Activated T-helper 1 cell treated with anti-CD3 and anti-CD28 coated beads, Interleukin-12 subunit alpha, Interleukin-12 subunit beta, Interleukin-2, Interleukin-4 antibody, amounts not matched to agents 30 ng/mL and 10 ng/mL and 1 ng/mL, durations not matched to agents 14 hours and 24 hours and 36 hours (primary cell): ENCODE results near the gene ZNF563. TPM values are rescaled to one million over a fixed set of nuclear protein-coding genes. Genes with fewer than 3 reads are reported as not detected.
"Not testable (repeated sequence)": the region's sequence is repeated elsewhere in the genome, so short reads cannot be mapped to it uniquely, and the experiment has no call there.

ENCODE experiments used
- DNase-seq: peaks from one replicate; pipeline ENCODE4 v3.0.0; 2021; ENCODE audit warnings: low spot score
- H3K27ac Mint-ChIP-seq: one replicate; pipeline ENCODE4 v1.8.0; 2021; ENCODE audit warnings: mild to moderate bottlenecking, mixed read lengths
- H3K27me3 Mint-ChIP-seq: one replicate; pipeline ENCODE4 v1.8.0; 2022; ENCODE audit warnings: mild to moderate bottlenecking, moderate library complexity, mixed read lengths; ENCODE audit not compliant: insufficient read depth
- H3K36me3 Mint-ChIP-seq: one replicate; pipeline ENCODE4 v1.8.0; 2021; ENCODE audit warnings: low read depth, mixed read lengths
- H3K4me1 Mint-ChIP-seq: one replicate; pipeline ENCODE4 v1.8.0; 2021; ENCODE audit warnings: low read depth, mixed read lengths
- H3K4me3 Mint-ChIP-seq: one replicate; pipeline ENCODE4 v1.8.0; 2021; ENCODE audit warnings: mild to moderate bottlenecking, moderate library complexity, mixed read lengths
- H3K9me3 Mint-ChIP-seq: one replicate; pipeline ENCODE4 v1.8.0; 2021; ENCODE audit warnings: mixed read lengths
- intact Hi-C: fragments of 100-400 bp; cut with micrococcal nuclease; formaldehyde crosslinking; loops from one replicate; pipeline ENCODE4 v1.15.1; 2024
- total RNA-seq: library from RNA; stranded (reverse); gene quantifications from 2 replicates; pipeline ENCODE4 v1.2.3, GENCODE V29; 2022

Gene ZNF563
- total RNA-seq, 1 donor from 2014 or later, result 2.5 TPM

DNA sequence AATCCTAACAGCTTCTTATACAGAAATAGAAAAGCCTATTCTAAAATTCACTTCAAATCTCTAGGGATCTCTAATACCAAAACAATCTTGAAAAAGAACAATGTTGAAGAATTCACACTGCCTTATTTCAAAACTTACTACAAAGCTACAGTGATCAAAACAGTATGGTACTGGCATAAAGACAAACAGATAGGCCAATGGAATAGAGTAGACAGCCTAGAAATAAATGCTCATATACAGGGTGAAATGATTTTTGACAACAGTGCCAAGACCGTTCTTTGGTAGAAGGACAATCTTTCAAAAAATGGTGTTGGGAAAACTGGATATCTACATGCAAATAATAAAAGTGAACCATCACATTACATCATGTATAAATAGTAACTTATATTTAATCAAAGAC, 11.8 kb upstream of the ZNF563 start:
- Mint-ChIP-seq H3K27me3 (no peaks in the 10 kb centered on the region), H3K9me3 (peaks cover 56% of the 10 kb centered on the region), H3K27ac (no peak overlapping the region), H3K4me1 (no peaks in the 10 kb centered on the region), H3K36me3 (peaks cover 5% of the 10 kb centered on the region), H3K4me3 (no peak overlapping the region)
- intact Hi-C loops, result no loop called here
- DNase-seq, result no peak

DNA sequence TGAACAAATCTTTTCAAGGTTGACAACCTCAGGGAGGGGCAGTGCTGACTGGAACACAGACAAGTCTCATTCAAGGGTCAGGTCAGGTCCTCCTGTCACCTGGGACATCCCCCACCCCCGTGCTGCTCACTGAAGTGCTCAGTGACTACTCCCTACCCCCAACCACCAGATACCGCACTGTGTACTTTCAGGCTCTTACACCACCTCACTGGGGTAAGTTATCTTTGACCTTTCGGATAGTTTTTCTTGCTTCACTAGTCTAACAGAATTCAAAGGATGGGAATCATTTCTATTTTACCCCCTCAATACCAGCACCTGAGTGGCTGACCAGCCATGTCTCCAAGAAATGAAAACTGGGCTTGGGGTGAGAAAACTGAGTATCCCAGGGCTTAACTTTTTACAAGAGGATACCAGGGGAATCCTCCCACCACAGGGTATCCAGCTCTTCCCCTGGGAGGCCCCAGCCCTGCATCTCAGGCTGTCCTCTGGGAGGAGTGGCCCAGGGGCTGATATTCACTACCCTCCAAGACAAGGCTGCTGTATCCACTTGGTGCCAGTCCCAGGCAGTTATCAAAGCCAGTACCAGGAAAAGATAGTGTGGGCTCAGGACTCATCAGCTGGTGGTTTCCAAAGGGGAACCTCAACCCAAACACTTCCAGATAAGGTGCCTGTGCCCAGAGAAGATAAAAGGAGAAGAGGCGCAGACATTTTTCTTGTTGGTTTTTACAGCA, 2.1 kb downstream of the ZNF563 start:
- Mint-ChIP-seq H3K27ac (peak overlapping the region; percentile 37), H3K27me3 (no peaks in the 10 kb centered on the region), H3K4me1 (peaks cover 38% of the 10 kb centered on the region), H3K9me3 (peaks cover 24% of the 10 kb centered on the region), H3K4me3 (peak overlapping the region; percentile 96), H3K36me3 (no peaks in the 10 kb centered on the region)
- peak; percentile 21 for DNase-seq
- intact Hi-C loops, result loop anchor here (5.0 kb wide), 1 partner anchor 281 kb away; the partner anchor contains the start of genes ZNF490 and ZNF791

DNA sequence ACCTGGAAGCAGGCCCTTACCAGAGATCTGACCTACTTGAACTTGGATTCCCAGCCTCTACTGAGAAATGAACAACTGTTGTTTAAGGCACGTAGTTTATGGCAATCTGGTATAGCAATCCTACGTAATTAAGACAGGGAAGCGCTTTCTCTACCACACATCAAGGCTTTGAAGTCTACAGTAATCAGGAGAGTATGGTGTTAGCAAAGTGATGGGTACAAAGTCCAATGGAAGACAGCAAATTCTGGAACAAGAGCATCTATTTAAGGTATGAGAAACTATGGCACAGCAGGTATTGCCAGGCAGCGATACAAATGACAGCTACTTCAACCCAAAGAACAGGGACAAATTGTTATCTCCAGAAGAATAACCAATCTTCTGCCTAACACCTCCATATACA, 3.1 kb downstream of the ZNF563 start:
- no peaks in the 10 kb centered on the region for H3K27me3 Mint-ChIP-seq
- H3K9me3 Mint-ChIP-seq, result peaks cover 33% of the 10 kb centered on the region
- intact Hi-C loops, result loop anchor here (5.0 kb wide), 1 partner anchor 282 kb away; the partner anchor contains the start of genes ZNF490 and ZNF791
- no peak for DNase-seq
- no peak overlapping the region for H3K27ac Mint-ChIP-seq
- peaks cover 38% of the 10 kb centered on the region for H3K4me1 Mint-ChIP-seq
- no peak overlapping the region for H3K4me3 Mint-ChIP-seq
- H3K36me3 Mint-ChIP-seq, result peaks cover 5% of the 10 kb centered on the region

DNA sequence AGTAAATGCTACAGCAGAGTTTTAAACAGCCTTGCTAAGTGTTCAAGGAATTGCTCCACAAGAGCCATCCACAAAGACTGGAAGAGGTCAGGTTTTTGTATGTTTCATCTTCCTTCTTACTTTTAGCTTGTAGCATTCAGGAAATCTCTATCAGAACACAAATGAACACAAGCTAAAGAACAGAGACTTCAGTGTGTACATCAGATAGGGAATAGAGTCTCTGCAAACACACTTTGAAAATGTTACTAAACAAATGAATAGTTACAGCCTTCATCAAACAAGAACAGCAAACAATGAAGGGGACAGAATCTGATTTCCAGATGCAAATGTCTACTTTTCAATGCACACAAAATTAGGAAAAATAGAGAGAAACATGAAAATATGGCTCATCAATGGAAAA, 7.7 kb downstream of the ZNF563 start:
- Mint-ChIP-seq H3K4me3 (no peak overlapping the region), H3K27me3 (no peaks in the 10 kb centered on the region), H3K9me3 (peaks cover 53% of the 10 kb centered on the region), H3K36me3 (peaks cover 21% of the 10 kb centered on the region), H3K27ac (no peak overlapping the region), H3K4me1 (peaks cover 7% of the 10 kb centered on the region)
- no peak for DNase-seq
- intact Hi-C loops, result no loop called here

DNA sequence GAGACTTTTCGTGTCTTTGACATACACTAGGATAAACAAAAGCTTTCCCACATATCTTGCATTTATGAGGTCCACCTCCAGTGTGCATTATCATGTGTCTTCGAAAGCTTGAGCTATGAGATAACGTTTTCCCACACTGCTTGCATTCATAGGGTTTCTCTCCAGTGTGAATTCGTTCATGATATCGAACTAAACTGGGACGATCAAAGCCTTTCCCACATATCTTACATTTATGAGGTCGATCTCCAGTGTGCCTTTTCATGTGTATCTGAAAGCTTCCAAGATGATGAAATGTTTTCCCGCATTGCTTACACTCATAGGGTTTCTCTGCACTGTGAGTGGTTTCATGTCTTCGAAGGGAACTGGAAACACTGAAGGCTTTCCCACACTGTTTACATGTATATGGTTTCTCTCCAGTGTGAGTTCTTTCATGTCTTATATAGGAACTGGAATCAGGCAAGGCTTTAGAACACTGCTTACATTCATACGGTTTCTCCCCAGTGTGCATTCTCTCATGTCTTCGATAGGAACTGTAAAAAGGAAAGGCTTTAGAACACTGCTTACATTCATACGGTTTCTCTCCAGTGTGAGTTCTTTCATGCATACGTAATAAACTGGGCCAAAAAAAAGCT, 14.5 kb downstream of the ZNF563 start:
- Mint-ChIP-seq H3K4me3 (no peak overlapping the region), H3K27ac (no peak overlapping the region), H3K36me3 (peaks cover 37% of the 10 kb centered on the region), H3K27me3 (no peaks in the 10 kb centered on the region), H3K4me1 (no peaks in the 10 kb centered on the region), H3K9me3 (peaks cover 66% of the 10 kb centered on the region)
- intact Hi-C loops, result no loop called here
- no peak for DNase-seq

DNA sequence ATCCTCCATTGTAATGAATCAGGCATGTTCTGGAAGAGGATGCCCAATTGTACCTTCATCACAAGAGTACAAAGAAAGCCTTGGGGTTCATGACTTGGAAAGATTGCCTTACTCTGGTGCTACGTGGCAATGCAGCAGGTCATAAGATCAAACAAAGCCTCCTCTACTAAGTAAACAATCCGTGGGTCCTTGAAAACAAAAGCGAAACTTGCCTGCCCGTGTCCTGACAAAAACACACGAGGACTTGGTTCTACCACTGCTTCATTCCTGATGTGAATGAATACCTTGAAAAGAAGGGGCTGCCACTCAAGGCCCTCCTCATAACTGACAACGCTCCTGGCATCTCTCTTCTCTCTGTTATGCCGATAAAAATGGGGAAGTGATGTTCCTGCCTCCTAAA, 18.9 kb downstream of the ZNF563 start:
- Mint-ChIP-seq H3K4me1 (no peaks in the 10 kb centered on the region), H3K27ac (no peak overlapping the region), H3K27me3 (no peaks in the 10 kb centered on the region), H3K36me3 (peaks cover 19% of the 10 kb centered on the region), H3K4me3 (no peak overlapping the region), H3K9me3 (peaks cover 51% of the 10 kb centered on the region)
- intact Hi-C loops, result no loop called here
- DNase-seq, result no peak

DNA sequence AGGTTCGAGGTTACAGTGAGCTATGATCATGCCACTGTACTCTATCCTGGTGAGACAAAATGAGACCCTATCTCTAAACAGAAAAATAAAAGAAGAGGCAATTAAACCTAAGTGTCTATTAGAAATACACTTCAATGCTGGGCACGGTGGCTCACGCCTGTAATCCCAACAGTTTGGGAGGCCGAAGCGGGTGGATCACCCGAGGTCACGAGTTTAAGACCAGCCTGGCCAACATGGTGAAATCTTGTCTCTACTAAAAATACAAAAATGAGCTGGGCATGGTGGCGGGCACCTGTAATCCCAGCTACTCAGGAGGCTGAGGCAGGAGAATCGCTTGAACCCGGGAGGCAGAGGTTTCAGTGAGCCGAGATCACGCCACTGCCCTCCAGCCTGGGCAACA, 24.5 kb downstream of the ZNF563 start:
- H3K4me1 Mint-ChIP-seq, H3K4me3 Mint-ChIP-seq, H3K27ac Mint-ChIP-seq, intact Hi-C loops, DNase-seq, H3K27me3 Mint-ChIP-seq, H3K36me3 Mint-ChIP-seq: not testable (repeated sequence)
- H3K9me3 Mint-ChIP-seq, result peaks cover 34% of the 10 kb centered on the region

DNA sequence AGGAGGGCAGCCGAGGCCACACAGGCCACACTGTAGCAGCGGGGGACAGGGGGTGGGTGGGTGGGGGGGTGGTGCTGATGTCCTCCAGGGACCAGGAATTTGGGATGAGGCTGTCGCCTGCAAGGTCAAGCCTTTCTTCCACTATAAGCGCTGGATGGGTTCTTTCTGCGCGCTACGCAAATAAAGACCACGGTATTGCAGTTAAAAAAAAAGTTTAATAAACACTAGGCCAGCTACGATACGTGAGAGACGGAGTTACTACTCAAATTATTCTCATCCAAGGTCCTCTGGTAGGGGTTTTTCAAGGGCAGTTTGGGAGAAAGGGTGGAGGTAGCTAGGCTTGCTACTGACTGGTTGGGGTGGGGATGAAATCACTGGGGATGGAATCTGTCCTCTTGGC, 38.2 kb downstream of the ZNF563 start:
- no peak for DNase-seq
- intact Hi-C loops, result loop anchor here (2.0 kb wide), 1 partner anchor 256 kb away; the partner anchor contains the start of gene ZNF564
- peaks cover 30% of the 10 kb centered on the region for H3K4me1 Mint-ChIP-seq
- peaks cover 23% of the 10 kb centered on the region for H3K9me3 Mint-ChIP-seq
- H3K27ac Mint-ChIP-seq, result peak overlapping the region; percentile 97
- peak overlapping the region; percentile 100 for H3K4me3 Mint-ChIP-seq
- peaks cover 29% of the 10 kb centered on the region for H3K36me3 Mint-ChIP-seq
- H3K27me3 Mint-ChIP-seq, result no peaks in the 10 kb centered on the region

DNA sequence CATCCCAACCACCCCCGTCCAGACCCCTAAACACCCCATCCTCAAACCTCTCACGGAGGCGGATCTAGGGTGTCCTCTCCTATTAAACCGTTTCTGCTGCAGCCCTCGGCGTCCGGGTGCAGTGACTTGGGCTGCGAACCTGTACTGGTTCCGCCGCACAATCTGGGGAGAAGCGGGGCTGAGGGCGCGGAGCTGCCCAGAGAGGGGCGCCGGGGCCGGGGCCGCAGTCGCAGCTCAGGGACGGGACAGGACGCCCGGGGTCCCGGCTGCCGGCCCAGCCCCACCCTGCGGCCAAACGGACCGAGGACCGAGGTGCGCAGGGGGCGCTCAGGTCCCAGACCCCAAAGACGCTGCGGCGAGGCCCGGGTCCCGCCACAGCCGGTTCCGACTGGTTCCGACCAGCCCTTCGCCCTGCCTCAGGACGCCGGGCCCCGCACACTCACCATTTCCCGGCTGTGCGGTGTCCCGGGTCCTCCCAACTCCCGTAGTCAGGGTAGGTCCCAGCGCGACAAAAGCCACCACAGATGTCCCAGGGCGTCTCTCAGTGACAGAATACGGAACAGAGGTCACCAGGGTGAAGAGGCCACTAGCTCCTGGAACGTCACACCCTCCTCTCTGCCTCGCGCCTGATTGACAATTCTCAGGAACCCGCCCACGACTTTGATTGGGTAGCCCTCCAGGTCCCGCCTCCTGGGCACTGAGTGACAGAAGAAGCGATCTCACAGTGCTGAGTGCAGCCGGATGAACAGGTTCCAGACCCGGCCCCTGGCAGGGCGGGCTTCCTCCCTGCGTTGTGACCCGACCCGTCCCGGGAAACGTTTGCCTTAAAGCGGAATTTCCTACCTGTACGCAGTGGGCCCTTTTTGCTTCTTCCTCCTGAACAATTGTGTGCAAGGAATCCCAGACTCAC, 38.9 kb downstream of the ZNF563 start, which contains the start of gene ZNF44:
Gene ZNF44 (minus strand): TSS at position 635 of the 910 bp plus-strand sequence. CDS start 189 bp downstream, at position 446.
- peak within 1 kb of the TSS; percentile 100 for H3K4me3 Mint-ChIP-seq
- peaks cover 29% of the 10 kb centered on the region for H3K36me3 Mint-ChIP-seq
- peaks cover 23% of the 10 kb centered on the region for H3K9me3 Mint-ChIP-seq
- intact Hi-C loops, result loop anchor here (1.0 to 5.0 kb wide), 8 partner anchors 39 to 256 kb away; partner anchors contain the start of genes ZNF442, ZNF443, ZNF563 and ZNF564
- H3K4me1 Mint-ChIP-seq, result peaks cover 34% of the 10 kb centered on the region
- DNase-seq, result peak; percentile 95
- peak within 1 kb of the TSS; percentile 99 for H3K27ac Mint-ChIP-seq
- no peaks in the 10 kb centered on the region for H3K27me3 Mint-ChIP-seq

DNA sequence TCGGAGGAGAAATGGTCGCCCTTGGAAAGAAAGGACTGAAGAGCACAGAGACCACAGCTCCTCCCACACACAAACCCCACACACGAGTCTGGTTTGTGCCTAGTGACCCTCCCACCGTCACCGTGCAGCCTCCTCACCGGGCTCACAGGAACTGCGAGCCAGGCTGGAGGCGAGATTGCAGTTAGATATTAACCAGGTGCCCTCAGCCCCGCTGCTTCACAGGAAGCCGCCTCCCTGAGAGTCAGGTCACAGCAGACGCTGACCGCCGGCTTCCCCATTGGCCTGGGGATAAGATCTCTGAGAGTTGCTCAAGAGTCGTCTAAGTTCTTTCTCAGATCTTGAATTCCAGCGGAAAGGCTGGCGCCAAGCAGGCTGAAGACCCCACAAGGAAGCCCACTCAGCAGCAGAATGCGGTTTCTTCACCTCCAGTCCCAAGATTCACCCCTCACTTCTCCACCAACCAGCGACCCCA, 39.6 kb downstream of the ZNF563 start:
- intact Hi-C loops, result loop anchor here (1.0 to 5.0 kb wide), 8 partner anchors 39 to 257 kb away; partner anchors contain the start of genes ZNF442, ZNF443, ZNF563 and ZNF564
- H3K9me3 Mint-ChIP-seq, result peaks cover 26% of the 10 kb centered on the region
- H3K27ac Mint-ChIP-seq, result peak overlapping the region; percentile 99
- peaks cover 36% of the 10 kb centered on the region for H3K36me3 Mint-ChIP-seq
- peak overlapping the region; percentile 100 for H3K4me3 Mint-ChIP-seq
- peaks cover 41% of the 10 kb centered on the region for H3K4me1 Mint-ChIP-seq
- DNase-seq, result peak; percentile 50
- no peaks in the 10 kb centered on the region for H3K27me3 Mint-ChIP-seq

DNA sequence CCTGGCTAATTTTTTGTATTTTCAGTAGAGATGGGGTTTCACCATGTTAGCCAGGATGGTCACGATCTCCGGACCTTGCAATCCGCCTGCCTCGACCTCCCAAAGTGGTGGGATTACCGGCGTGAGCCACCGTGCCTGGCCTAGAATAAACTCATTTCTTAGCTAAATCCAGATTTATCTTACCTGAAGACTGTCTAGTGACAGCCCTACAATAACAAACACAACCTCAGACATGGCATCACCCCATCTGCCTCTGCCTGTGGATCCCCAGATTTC, 43.7 kb downstream of the ZNF563 start:
- Mint-ChIP-seq H3K27me3 (no peaks in the 10 kb centered on the region), H3K9me3 (peaks cover 25% of the 10 kb centered on the region), H3K4me1 (peaks cover 43% of the 10 kb centered on the region), H3K27ac (peak overlapping the region; percentile 86), H3K36me3 (peaks cover 46% of the 10 kb centered on the region), H3K4me3 (peak overlapping the region; percentile 64)
- no peak for DNase-seq
- intact Hi-C loops, result loop anchor here (1.0 to 5.0 kb wide), 3 partner anchors 44 to 197 kb away; partner anchors contain the start of gene ZNF563

DNA sequence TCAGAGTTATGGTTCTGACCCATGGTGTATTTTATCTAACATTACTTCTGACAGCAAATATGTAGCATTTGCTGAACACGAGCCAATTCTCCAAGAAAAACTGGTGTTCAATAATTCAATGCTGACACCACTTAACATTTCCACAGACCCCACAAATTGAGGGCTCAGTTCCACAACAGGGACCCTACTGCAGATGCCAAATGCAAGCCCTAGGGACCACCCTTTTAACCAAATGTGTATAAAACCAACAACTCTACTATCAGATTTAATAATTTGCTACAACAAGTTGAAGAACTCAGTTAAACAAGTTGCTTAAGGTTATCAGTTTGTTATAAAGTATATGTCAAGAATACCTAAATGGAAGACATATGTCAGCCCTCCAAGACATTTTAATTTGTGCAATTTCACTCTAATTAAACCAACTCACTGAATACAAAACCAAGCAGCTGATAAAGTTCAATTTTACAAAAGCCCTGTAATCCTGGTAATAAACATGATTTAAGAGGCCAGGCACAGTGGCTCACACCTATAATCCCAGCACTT, 45.4 kb downstream of the ZNF563 start:
- H3K36me3 Mint-ChIP-seq, result peaks cover 42% of the 10 kb centered on the region

More for the DNA sequence above, 45.4 kb downstream of the ZNF563 start:
- intact Hi-C loops, result no loop called here
- Mint-ChIP-seq H3K27me3 (no peaks in the 10 kb centered on the region), H3K9me3 (peaks cover 31% of the 10 kb centered on the region), H3K27ac (peak overlapping the region; percentile 7), H3K4me3 (no peak overlapping the region), H3K4me1 (peaks cover 29% of the 10 kb centered on the region)
- DNase-seq, result no peak
